ENCODE results near the gene CELF2.

The CELF2 gene

GRCh38 chr10:11245095-11245479, 227.4 kb downstream of the CELF2 start:
- no peak for TF ChIP-seq CTCF (conservative IDR thresholded peaks at IDR 0.05)

GRCh38 chr10:11245510-11245909, 227.8 kb downstream of the CELF2 start:
- TF ChIP-seq CTCF (conservative IDR thresholded peaks at IDR 0.05), result no peak
- no peak overlapping the region for H3K27ac ChIP-seq

More at GRCh38 chr10:11245095-11245479, 227.4 kb downstream of the CELF2 start:
- no peak overlapping the region for H3K27ac ChIP-seq

- TF ChIP-seq CTCF (conservative IDR thresholded peaks at IDR 0.05), result no peak
- no peak overlapping the region for H3K27ac ChIP-seq
Observed at GRCh38 chr10:11245981-11246590, 228.4 kb downstream of the CELF2 start.

GRCh38 chr10:11246752-11247467, 229.2 kb downstream of the CELF2 start:
- no peak overlapping the region for H3K27ac ChIP-seq
- TF ChIP-seq CTCF (conservative IDR thresholded peaks at IDR 0.05), result no peak

- no peak overlapping the region for H3K27ac ChIP-seq
- no peak for TF ChIP-seq CTCF (conservative IDR thresholded peaks at IDR 0.05)
Observed at GRCh38 chr10:11249152-11249807, 231.6 kb downstream of the CELF2 start.

GRCh38 chr10:11249808-11250195, 232.1 kb downstream of the CELF2 start:
- H3K27ac ChIP-seq, result no peak overlapping the region
- TF ChIP-seq CTCF (conservative IDR thresholded peaks at IDR 0.05), result no peak

- no peak overlapping the region for H3K27ac ChIP-seq
- no peak for TF ChIP-seq CTCF (conservative IDR thresholded peaks at IDR 0.05)
Observed at GRCh38 chr10:11250304-11250703, 232.6 kb downstream of the CELF2 start.
